GM19468 (cell line): Measurements from ENCODE around the gene DACH1.
"Not testable (repeated sequence)": the region's sequence is repeated elsewhere in the genome, so short reads cannot be mapped to it uniquely, and the experiment has no call there.

Experiments used
- ATAC-seq: cut with Tn5 transposase; IDR thresholded peaks from one replicate; pipeline ENCODE4 v1.9.1; 2021; ENCODE audit warnings: mild to moderate bottlenecking, moderate library complexity, moderate number of reproducible peaks; ENCODE audit not compliant: unreplicated experiment; ENCODE audit errors: extremely low read depth

DACH1 gene

GRCh38 chr13:71866335-71867130 is 471 bp downstream of the DACH1 start:
- no peak for ATAC-seq

DNA sequence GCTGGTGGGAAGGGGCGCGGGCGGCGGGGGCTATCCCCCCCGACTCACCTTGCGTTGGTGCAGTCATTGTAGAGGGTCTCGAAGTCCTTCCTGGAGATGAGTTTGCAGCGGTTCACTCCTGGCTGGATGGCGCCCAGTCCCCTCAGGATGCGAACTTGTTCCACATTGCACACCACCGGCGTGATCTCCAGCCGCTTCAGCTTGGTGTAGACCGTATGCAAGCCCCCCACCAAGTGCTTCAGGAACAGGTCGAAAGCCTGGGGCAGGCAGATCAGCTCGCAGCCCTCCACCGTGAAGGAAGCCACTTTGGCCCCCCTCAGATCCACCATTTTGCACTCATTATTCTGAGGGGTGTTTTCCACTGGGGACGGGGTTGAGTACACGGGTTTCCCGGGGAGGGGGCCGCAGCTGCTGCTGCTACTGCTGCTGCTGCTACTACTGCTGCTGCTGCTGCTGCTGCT is 1.1 kb downstream of the DACH1 start:
- ATAC-seq = no peak

GRCh38 chr13:71864986-71865873 is 1.8 kb downstream of the DACH1 start:
- ATAC-seq = no peak

- no peak for ATAC-seq
These were observed 2.7 kb downstream of the DACH1 start for GRCh38 chr13:71864094-71864985.

GRCh38 chr13:71863254-71863865 is 3.6 kb downstream of the DACH1 start:
- ATAC-seq = no peak

- no peak for ATAC-seq
These were observed 4.5 kb downstream of the DACH1 start for GRCh38 chr13:71862459-71862943.

DNA sequence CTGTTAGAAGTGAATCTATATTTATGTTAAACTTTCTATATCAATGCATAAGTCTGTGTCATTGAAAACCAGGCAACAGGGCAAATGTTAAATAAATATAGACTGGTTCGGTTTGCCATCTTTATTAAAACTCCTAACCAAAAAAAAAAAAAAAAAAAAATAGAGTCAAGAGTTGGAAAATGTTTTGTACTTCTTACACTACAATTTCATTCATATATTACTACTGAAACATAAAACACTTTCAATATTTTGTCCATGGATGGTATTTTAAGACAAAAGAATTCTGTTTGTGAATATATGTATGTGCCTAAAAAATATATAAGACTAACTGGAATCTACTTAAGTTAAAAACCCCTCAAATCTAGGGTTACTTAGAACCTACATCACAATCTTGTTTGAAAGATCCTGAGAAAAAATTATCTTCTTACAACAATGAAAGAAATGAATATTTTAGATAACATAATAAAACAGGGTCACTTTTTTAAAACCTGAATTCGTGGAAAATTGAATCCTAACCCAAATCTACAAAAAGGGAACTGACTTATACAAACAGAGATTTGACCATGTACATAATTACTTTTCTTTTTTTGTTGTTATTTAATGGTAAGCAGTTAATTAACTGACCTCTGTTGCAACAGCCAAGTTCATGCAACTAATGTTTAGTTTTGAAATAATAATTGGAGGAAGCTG is 5.1 kb downstream of the DACH1 start:
- no peak for ATAC-seq

DNA sequence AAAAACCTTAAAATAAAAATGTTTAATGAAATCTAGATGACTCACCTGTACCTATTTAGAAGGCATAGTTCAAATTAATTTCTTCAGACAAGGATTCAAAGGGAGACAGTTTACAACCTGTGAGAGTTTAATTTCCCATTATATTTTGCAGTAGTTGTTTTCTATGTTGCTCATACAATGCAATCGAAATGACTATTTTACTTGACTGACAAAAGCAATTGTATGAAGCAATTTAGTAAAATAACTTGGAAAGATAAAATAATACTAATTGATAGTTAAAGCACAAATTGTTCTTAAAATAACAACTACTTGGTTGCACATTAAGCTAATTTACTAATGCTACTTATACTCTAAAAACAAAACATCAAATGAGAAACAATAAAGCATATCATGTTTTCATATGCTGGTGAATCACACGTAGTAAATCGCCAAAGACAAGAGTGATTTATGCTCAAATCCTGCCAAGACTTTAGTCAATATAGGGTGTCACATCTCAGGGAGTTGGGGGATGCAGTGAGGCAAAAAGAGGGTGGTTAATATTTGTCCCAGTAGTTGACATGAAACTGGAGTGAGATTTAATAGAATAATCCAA is 6.4 kb downstream of the DACH1 start:
- ATAC-seq = no peak

DNA sequence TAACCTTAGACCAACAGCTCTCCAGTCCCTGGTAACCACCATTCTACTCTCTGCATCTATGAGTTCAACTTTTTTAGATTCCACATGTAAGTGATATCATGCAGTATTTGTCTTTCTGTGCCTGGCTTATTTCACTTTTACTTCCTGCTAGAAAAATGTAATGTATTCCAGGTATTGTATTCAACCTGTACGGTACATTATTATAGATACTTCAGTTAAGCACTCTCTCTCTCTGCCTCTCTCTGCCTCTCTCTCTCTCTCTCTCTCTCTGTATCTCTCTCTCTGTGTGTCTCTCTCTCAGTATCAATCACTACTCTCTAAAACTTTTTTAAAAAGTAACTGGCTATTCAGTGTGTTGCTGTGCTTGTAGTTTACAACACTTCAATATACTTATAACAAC is 8.4 kb downstream of the DACH1 start:
- ATAC-seq = no peak

DNA sequence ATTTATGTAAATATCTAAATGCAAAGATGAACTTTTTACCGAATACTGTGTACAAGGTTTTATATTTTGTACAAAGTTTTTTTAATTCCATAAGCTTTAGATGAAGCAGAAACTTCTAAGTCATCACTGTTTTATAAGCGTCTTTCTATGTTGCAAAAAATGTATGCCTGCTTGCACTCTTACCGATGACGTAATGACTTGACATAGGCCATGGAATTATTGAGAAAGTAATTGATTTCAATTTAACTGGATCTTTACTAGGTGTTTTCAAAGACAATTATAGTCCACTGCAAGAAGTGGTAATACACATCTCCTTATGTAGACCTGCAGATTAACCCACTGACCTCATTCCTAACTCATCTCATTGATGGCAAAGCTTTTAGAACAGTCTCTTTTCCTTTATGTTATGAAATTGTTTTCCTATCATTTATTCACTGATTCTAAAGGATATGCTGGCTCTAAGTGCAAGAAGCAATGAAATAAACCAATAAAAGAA is 10.4 kb downstream of the DACH1 start:
- ATAC-seq = no peak

DNA sequence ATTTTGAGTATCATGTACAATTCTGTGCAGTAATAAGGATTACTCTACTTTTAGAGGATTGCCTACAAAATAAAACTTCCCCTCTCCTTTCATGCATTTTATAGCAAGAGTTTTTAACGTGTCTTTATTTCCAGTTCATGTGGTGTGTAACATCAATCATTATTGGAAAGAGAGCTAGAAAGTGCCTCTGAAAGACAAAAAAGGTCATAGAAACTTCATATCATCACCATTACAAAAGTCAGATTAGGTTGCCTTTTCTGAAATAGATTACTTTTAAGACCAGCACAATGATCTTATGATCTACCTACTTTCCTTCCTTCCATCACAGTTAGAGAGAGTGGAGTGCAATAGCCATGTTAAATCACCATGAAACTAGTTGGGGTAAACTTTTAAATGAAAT is 12.6 kb downstream of the DACH1 start:
- ATAC-seq = no peak

DNA sequence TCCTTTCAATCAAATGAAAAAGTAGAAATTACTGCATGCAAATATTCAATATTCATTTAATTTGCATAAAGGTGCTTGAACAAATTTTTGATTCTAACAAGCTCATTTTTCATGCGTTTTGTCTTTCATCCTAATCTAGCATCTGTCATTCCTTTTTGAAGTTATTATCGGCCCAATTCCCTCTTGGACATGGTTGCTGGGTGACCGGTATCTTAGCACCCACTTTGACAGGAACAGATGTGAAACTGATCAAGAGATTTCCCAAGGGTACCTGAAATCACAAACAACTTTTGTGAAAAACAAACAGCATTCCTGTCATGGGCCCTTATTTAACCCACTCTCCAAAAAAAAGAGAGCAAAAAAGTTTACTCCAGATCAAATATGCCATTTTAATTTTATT is 13.3 kb downstream of the DACH1 start:
- ATAC-seq = no peak

- ATAC-seq = no peak
These were observed 14.3 kb downstream of the DACH1 start for GRCh38 chr13:71852736-71853135.

GRCh38 chr13:71851498-71852409 is 15.2 kb downstream of the DACH1 start:
- no peak for ATAC-seq

DNA sequence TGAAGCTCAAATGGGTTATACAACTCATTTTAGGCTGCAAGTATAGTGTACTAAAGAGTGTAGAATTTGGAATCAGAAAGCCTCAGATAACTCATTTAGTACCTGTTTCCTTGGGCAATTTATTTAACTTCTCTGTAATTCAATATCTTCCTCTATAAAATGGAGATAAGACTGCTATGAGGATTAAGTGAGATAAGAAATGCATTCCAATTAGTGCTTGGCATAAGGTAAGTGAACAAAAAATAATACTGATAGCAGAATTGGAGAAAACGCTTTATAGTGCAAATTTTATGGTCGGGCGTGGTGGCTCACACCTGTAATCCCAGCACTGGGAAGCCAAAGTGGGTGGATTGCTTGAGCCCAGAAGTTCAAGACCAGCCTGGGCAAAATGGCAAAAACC is 25.0 kb downstream of the DACH1 start:
- ATAC-seq = no peak

DNA sequence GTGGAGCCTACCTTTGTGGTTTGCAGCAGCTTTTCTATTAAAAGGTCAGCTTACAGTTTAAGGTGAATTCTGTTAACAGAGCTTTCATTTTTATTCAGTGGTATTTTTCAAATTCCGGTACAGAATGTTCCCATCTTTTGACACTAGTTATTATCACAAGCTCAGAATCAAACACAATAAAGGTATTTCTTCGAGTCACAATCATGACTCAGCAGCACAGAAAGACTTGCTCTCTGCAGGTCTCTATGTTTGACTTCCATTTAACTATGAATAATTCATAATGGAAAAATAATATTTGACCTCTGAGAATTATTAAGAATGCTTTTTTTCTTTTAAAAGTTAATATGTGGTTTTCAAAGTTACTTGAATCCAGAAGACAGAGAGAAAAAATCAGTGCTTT is 28.2 kb downstream of the DACH1 start:
- no peak for ATAC-seq

DNA sequence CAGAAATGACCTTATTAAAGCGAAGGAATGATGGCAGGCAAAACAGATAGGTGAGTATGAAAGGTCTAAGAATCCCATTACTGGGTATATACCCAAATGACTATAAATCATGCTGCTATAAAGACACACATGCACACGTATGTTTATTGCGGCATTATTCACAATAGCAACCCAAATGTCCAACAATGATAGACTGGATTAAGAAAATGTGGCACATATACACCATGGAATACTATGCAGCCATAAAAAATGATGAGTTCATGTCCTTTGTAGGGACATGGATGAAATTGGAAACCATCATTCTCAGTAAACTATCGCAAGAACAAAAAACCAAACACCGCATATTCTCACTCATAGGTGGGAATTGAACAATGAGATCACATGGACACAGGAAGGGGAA is 29.4 kb downstream of the DACH1 start:
- ATAC-seq = not testable (repeated sequence)

- ATAC-seq = no peak
These were observed 35.3 kb downstream of the DACH1 start for GRCh38 chr13:71831716-71832115.
